Measurements from ENCODE around the gene ITGA11. TPM values are rescaled to one million over a fixed set of nuclear protein-coding genes. Genes with fewer than 3 reads are reported as not detected.
A peak's percentile ranks its signal among the peaks of the same experiment; 100 is the strongest.

ITGA11 gene
- total RNA-seq, 1 experiment from 2014 or later = 54.7 TPM

GRCh38 chr15:68447976-68448755, 16.2 kb upstream of the ITGA11 start:
- DNase-seq (ENCODE audit: low read depth) = no peak

GRCh38 chr15:68447209-68447608, 15.2 kb upstream of the ITGA11 start:
- DNase-seq (ENCODE audit: low read depth) = peak; percentile 57

GRCh38 chr15:68445351-68445750, 13.4 kb upstream of the ITGA11 start:
- peak; percentile 78 for DNase-seq (ENCODE audit: low read depth)

- DNase-seq (ENCODE audit: low read depth) = no peak
Measured at GRCh38 chr15:68444336-68444735, 12.4 kb upstream of the ITGA11 start.

GRCh38 chr15:68442903-68443302, 10.9 kb upstream of the ITGA11 start:
- DNase-seq (ENCODE audit: low read depth) = no peak

- peak; percentile 33 for DNase-seq (ENCODE audit: low read depth)
Measured at GRCh38 chr15:68442041-68442440, 10.1 kb upstream of the ITGA11 start.

GRCh38 chr15:68441045-68441743, 9.2 kb upstream of the ITGA11 start:
- no peak for DNase-seq (ENCODE audit: low read depth)

- no peak for DNase-seq (ENCODE audit: low read depth)
Measured at GRCh38 chr15:68440136-68440535, 8.2 kb upstream of the ITGA11 start.

GRCh38 chr15:68439506-68439905, 7.5 kb upstream of the ITGA11 start:
- DNase-seq (ENCODE audit: low read depth) = no peak

- no peak for DNase-seq (ENCODE audit: low read depth)
Measured at GRCh38 chr15:68436680-68437079, 4.7 kb upstream of the ITGA11 start.

- DNase-seq (ENCODE audit: low read depth) = no peak
Measured at GRCh38 chr15:68435966-68436365, 4.0 kb upstream of the ITGA11 start.

GRCh38 chr15:68434021-68434420, 2.1 kb upstream of the ITGA11 start:
- DNase-seq (ENCODE audit: low read depth) = no peak

GRCh38 chr15:68433551-68433950, 1.6 kb upstream of the ITGA11 start:
- DNase-seq (ENCODE audit: low read depth) = no peak

GRCh38 chr15:68432441-68433064, 590 bp upstream of the ITGA11 start:
- no peak for DNase-seq (ENCODE audit: low read depth)

- DNase-seq (ENCODE audit: low read depth) = peak; percentile 45
Measured at GRCh38 chr15:68431037-68431791, 749 bp downstream of the ITGA11 start.

GRCh38 chr15:68430471-68431036, 1.4 kb downstream of the ITGA11 start:
- peak; percentile 25 for DNase-seq (ENCODE audit: low read depth)

GRCh38 chr15:68429691-68430470, 2.1 kb downstream of the ITGA11 start:
- DNase-seq (ENCODE audit: low read depth) = peak; percentile 48

- no peak for DNase-seq (ENCODE audit: low read depth)
Measured at GRCh38 chr15:68428431-68428940, 3.5 kb downstream of the ITGA11 start.

- no peak for DNase-seq (ENCODE audit: low read depth)
Measured at GRCh38 chr15:68427963-68428362, 4.0 kb downstream of the ITGA11 start.

GRCh38 chr15:68427366-68427765, 4.6 kb downstream of the ITGA11 start:
- DNase-seq (ENCODE audit: low read depth) = peak; percentile 50

GRCh38 chr15:68426116-68426515, 5.8 kb downstream of the ITGA11 start:
- no peak for DNase-seq (ENCODE audit: low read depth)
